OCI-LY1 (cell line): ENCODE data around the gene ZDHHC11B.

Source experiments
- EZH2 ChIP-seq: fragments of 200-600 bp; sonication (generic), shearing (Covaris generic); IDR thresholded peaks from 2 replicates; pipeline ENCODE4 v1.8.0; 2017; ENCODE audit warnings: borderline replicate concordance, mixed run types, mild to moderate bottlenecking, antibody characterized with exemption, low read length, moderate library complexity, mixed read lengths
- TF ChIP-seq, protein P1 (sequence below): fragments of 200-600 bp; sonication (generic), shearing (Covaris generic); IDR thresholded peaks from 2 replicates; pipeline ENCODE4 v1.5.1; 2017; ENCODE audit warnings: mild to moderate bottlenecking, antibody characterized with exemption, low read length, moderate library complexity, mixed read lengths

DNA sequence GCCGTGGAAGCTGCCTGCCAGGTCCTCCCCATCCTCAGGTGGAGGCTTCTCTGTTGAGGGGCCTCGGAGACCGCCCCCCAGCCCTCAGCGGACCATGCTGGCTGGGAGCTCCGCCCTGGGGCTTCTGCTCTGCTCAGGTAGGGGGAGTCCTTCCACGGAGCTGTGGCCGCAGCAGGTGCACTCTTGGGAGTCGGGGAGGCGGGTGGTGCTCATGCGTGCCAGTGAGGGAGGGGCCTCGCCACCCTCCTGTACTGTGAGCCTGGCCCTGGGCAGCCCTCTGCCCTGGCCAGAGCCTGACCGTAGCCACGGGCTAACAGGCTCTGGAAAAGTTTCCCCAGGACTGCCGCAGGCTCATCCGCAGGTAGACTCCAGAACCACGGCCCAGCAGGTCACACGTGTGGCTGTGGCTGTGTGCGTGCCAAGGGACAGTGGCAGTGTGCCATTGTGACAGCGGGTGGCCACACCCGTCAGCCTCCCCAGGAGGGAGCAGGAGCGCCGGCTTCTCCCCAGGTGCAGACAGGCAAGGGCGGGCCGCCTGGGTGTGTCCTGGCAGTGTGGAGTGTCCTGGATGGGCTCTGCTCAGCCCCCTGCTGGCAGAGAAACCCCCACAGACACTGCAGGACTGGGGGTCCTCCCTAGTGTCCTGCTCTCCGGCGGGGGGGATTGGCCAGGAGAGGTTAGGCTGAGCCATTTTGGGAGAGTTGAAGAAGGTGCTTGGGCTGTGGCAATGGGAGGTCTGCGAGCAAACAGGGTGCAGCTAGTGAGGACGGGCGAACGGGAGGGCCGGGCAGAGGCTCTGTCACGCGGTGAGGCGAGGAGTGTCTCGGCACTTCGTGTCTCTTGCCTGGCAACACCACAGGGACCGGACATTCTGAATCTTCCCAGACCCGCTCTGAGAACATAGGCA is 120.8 kb downstream of the ZDHHC11B start:
- TF ChIP-seq, protein P1, sequence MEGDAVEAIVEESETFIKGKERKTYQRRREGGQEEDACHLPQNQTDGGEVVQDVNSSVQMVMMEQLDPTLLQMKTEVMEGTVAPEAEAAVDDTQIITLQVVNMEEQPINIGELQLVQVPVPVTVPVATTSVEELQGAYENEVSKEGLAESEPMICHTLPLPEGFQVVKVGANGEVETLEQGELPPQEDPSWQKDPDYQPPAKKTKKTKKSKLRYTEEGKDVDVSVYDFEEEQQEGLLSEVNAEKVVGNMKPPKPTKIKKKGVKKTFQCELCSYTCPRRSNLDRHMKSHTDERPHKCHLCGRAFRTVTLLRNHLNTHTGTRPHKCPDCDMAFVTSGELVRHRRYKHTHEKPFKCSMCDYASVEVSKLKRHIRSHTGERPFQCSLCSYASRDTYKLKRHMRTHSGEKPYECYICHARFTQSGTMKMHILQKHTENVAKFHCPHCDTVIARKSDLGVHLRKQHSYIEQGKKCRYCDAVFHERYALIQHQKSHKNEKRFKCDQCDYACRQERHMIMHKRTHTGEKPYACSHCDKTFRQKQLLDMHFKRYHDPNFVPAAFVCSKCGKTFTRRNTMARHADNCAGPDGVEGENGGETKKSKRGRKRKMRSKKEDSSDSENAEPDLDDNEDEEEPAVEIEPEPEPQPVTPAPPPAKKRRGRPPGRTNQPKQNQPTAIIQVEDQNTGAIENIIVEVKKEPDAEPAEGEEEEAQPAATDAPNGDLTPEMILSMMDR: no peak
- TF ChIP-seq EZH2: no peak
